Astrocyte of the spinal cord (primary cell): ENCODE results near the gene DNAH11.

Experiments used
- DNase-seq: peaks from one replicate; pipeline ENCODE4 v3.0.0; 2011; ENCODE audit warnings: low read depth, low spot score
- H3K4me3 ChIP-seq: 2 replicates; pipeline ENCODE4 v1.5.1; 2011; ENCODE audit warnings: low read depth, mild to moderate bottlenecking, low read length, moderate library complexity
- in situ Hi-C: cut with HindIII; loops from 2 replicates; pipeline ENCODE4 v1.10.0; 2017; ENCODE audit warnings: low sequenced_read_pairs
- TF ChIP-seq, protein P1 (sequence below): IDR thresholded peaks from 2 replicates; pipeline ENCODE4 v1.5.1; 2012; ENCODE audit warnings: low read depth, mild to moderate bottlenecking, low read length, inconsistent platforms

The DNAH11 gene

DNA sequence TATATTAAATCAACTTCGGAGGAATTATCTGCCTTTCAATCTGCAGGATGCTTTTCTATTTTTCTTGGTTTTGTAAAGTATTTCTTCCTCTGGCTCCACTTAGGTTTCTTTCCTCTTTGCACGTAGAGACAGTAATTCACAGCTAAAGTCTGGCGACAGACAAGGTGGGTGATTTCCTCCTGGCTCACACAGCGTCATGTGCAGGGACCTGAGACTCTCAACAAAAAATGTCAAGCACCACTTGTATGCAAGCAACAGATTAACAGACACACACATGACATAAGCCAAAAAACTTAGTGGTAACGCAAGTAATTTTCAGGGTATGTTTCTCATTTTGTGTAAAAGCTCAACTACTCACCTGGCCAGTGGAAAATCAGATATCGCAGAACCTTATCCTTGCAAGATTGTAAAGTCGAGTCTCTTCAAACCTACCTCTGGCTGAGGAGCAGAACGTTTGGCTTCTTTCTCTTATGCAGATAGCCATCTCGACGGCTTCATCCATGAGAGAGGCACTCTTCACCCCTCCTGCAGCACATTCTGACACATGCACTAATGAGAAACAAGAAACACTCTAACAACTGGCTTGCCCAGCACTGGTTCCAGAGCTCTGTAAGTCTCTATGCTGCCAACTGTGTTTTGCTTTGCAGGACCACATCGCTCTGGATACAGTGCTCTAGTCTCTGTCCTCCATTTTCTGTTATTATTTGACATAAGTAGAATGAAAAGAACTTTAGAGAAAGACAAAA, 214.9 kb downstream of the DNAH11 start:
- no peak for DNase-seq
- TF ChIP-seq, protein P1, sequence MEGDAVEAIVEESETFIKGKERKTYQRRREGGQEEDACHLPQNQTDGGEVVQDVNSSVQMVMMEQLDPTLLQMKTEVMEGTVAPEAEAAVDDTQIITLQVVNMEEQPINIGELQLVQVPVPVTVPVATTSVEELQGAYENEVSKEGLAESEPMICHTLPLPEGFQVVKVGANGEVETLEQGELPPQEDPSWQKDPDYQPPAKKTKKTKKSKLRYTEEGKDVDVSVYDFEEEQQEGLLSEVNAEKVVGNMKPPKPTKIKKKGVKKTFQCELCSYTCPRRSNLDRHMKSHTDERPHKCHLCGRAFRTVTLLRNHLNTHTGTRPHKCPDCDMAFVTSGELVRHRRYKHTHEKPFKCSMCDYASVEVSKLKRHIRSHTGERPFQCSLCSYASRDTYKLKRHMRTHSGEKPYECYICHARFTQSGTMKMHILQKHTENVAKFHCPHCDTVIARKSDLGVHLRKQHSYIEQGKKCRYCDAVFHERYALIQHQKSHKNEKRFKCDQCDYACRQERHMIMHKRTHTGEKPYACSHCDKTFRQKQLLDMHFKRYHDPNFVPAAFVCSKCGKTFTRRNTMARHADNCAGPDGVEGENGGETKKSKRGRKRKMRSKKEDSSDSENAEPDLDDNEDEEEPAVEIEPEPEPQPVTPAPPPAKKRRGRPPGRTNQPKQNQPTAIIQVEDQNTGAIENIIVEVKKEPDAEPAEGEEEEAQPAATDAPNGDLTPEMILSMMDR = no peak
- in situ Hi-C loops = no loop called here

DNA sequence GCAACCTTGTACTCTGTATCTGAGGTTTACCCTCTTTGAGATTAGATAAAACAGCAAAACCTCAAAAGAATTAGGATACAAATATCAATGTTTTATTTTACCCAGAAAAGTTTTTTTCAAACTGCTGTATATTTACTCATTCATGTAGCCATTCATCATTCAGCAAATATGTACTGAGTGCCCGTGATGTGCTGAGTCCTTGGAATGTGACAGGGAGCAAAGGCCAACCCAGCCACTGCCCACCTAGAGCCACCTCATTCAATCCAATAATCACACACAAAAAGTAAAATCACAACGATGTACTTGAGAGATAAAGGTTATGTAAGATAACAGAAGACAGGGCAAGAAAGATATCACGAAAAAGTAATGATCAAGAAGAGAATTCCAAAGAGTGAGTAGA, 215.4 kb downstream of the DNAH11 start:
- no peak for DNase-seq
- H3K4me3 ChIP-seq = no peak overlapping the region
- in situ Hi-C loops = no loop called here
- TF ChIP-seq, protein P1 = no peak

More for the DNA sequence above, 214.9 kb downstream of the DNAH11 start:
- H3K4me3 ChIP-seq = no peak overlapping the region

DNA sequence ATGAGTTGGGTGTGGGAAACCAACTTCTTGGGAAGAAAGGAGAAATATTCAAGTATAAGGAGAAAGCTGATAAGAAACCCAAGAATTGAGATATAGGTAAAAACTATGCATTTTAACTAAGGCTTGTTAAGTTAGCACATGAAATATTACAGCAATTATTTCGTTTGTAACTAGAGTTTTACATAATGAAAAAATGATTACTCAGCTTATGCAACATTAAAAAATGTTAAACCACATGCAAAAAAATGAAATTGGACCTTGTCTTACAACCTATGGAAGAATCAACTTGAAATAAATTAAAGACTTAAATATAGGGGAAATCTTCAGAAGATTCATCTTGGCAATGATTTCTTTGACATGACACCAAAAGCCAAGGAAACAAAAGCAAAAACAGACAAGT, 219.6 kb downstream of the DNAH11 start:
- DNase-seq = no peak
- no peak overlapping the region for H3K4me3 ChIP-seq
- in situ Hi-C loops = no loop called here
- TF ChIP-seq, protein P1 = no peak

DNA sequence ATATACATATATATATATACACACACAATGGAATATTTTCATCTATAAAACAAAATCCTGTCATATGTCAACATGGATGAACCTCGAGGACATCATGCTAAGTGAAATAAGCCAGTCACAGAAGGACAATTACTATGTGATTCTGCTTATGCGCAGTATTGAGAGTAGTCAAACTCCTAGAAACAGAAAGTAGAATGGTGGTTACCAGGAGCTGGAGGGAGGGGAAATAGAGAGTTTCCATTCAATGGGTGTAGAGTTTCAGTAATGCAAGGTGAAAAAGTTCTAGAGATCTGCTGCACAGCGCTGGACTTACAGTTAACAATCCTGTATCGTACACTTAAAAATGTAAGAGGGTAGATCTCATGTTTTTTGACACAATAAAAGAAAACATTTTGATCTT, 221.0 kb downstream of the DNAH11 start:
- TF ChIP-seq, protein P1 = no peak
- in situ Hi-C loops = no loop called here
- H3K4me3 ChIP-seq = no peak overlapping the region
- DNase-seq = no peak

DNA sequence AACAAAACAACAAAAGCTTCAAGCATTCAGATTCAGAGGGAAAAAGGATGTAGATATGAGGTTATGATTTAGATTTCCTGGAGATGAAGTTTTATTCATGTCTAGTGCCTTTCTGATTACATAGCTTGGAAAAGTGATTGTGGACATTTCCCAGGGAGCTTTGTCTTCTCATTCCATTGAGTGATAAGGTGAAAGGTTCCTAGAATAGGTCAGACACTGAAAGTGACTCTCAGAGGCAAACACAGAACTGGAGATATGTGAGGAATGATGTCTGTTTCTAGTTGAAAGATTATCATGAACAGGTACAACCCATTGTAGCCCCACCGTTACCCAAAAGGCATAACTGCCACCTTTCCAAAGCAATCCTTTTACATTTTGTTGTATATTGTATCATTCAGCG, 223.4 kb downstream of the DNAH11 start:
- no peak overlapping the region for H3K4me3 ChIP-seq
- in situ Hi-C loops = no loop called here
- DNase-seq = no peak
- TF ChIP-seq, protein P1 = no peak

DNA sequence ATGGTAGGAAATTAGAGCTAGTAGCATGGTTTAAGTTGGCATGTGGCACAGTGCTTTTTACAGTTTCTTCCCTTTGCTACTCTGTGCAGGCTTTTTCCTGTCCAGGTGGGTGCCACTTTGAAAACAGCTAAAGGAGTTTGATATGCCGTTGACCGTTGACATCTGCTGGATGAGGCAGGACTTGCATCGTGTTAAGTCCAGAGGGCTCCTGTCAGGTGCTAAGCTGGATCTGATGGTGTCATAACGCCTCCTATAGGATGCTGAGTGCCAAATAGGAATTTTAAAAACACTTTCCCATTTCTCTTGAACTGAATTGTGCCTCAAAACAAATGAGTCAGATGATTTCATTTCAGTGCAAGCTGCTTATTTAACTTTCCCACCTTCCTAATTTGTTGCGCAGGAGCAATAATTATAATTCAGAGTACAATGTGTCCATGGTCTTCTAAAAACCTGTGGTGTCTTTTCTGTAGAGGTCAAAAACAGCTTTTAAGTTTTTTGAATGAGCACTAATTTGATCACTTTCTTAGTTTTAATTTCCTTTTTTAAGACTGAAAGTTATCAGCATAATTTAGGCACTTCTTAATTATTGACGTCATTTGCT, 224.6 kb downstream of the DNAH11 start:
- DNase-seq = peak; percentile 68
- TF ChIP-seq, protein P1 = peak; percentile 58
- in situ Hi-C loops = no loop called here
- H3K4me3 ChIP-seq = no peak overlapping the region
